ENCODE data around the gene NR1H4.
A peak's percentile ranks its signal among the peaks of the same experiment; 100 is the strongest.
"Not testable (repeated sequence)": the region's sequence is repeated elsewhere in the genome, so short reads cannot be mapped to it uniquely, and the experiment has no call there.

NR1H4 gene

DNA sequence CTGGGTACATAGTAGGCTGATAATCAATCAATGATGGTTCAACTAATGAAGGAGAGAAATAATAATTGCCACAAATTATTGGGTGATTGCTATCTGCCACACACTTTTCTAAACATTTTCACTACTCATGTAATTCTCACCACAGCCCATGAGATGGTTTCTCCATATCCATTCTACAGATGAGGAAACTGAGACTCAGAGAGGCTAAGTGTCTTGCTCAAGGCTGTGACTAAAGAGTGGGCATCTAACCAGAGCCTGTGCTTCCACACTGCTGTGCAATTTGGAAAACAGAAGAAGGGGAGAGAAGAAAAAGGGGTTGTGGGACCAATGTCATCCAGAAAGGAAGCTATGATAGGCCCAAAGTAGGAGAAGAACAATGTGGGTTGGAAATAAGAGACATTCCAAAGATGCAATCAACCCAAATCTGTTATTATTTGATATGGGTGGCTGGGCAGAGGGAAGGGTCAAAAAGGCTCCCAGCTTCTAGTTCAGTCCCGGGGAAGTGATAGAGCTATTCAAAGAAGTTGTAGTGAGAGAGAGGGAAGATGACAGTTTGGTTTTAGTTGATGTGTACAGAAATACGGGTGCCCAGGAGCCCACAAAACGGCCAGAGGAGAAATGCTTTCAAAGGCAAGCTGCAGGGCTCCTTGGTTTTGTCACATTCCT is 483 bp upstream of the NR1H4 start:
- no peak for DNase-seq (ENCODE audit: low spot score)

DNA sequence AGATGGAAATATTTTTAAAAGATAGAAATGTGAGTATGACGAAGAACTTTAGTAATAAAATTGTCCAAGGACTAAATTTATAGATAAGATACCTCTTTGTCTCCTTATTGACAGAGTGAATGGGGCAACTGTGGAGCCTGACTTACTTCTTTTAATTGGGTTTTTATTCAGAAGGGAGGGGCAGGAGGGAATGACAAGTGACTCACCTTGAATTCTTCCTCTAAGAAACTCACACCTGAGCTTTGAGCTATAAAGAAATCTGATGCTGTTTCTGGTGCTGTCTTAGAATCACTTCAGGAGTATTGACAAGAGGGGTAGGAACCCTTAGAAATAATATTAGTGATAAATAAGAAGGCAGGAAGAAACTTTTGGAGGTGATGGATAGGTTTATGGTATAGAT is 951 bp downstream of the NR1H4 start:
- DNase-seq (ENCODE audit: low spot score), result no peak

DNA sequence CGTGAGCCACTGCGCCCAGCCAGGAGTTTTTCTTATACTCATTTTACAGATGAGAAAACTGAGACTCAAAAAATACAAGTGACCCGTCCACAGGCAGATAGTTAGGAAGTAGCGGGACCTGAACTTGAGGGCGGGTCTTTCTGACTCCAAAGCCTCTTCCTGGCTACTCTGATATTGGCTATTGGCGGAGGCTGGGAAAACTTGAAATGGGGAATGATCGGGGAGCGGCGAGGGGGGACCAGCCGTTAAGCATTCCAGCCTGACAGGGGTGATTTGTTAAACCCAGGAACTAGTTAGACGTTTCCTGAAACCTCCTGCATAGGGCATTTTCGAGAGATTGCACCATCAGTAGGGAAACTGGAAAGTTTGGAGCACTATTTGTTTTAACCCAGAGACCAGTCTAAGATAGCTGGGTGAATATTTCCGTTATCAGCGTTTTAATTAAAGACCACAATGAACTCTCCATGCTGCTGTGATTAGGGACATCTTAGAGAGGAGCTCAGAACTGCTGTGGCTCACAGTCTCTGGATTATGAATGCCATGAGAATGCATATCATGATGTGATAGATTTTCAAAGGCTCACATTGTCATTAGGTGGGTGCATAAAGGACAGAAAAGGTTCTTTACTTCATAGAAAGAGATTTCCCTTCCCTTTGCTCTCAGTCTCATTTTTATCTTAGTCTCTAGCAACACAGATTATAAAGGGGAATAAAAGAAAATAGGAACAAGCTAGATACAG is 2.5 kb downstream of the NR1H4 start:
- no peak for DNase-seq (ENCODE audit: low spot score)

DNA sequence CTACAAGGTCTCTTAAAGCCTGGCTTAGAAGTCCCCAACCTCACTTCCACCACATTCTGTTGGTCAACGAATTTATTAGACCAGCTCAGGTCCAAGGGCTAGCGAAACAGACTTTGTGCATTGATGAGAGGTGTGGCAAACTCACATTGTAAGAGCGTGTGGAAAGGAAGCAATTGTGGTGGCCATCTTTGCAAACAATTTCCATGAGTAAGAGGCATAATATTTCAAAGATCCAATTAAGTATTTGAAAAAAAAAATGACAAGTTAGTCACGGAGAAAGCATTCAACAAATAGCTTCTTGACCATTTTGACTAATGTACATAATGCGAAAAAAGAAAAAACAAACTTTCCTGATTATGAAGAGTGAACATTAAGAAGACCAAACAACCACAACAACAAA is 7.4 kb downstream of the NR1H4 start:
- DNase-seq (ENCODE audit: low spot score), result no peak

DNA sequence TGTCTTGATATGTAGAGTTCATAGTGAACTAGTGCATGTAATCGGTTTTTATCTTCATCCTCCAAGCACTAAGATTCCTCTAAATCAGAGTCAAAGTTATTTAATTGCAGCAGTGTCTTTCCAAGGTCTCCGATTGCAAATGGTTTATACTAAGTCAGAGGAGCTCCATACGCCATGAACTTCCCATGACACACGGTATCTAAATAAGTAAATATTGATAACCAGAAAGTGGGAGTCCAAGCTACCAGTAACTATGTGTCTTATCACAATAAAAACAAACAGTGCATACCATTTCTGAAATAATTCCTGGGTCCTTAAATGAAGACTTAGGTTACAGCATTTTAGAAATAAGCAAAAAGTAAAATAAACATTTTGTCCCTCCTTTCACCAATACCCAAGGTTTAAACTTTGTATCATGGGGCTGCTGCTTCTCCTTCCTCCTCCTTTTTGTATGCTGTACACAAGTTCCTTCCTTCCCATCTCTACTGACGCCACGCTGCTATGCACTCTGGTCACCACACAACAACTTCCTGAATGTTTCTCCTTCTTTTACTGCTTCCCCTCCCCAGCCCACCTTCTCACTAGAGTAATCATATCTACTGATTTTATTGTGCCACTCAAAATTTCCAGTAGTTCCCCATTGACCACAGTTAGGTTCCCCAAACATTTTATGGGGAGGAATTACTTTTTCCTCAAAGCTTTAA is 10.7 kb downstream of the NR1H4 start:
- no peak for DNase-seq (ENCODE audit: low spot score)

DNA sequence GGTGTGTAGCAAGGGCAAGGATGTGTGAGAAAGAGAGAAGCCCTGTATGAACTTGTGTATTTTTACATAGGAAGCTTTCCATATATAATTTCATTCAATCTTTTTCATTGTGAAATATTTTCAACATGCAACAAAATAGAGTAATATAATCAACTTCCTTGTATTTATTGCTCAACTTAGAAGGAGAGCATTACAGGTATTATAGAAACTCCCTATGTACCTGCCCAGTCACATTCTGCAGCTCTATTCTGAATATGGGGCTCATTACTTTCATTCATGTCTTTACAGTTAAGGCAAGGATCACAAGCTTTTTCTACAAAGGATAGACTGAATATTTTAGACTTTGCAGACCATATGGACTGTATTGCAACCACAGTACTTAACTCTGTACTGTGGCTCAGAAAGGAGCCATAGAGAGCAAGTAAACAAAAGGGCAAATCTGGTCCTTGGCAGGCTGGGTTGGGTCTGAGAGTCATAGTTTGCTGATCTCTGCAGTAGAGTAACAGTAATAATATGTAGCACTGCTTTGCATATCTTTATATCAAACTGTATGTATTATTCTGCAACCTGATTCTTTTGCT is 11.3 kb downstream of the NR1H4 start:
- DNase-seq (ENCODE audit: low spot score), result no peak

DNA sequence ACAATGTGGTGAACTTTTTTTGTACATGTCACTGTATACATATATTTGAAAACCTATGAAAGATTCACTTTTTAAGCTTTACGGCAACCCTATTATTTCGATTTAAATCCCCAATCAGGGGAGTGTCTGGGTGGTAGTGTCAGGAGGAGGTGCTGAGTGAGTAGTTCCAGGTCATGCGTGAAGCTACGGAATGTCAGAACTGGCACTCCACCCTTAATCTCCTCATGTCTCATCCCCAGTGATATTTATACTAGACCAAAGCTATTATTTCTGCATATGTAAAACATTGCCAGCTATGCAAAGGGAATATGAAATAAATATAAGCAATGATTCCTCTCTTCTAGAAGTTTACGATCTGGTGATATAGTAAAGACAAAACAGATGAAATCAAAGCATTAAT is 12.3 kb downstream of the NR1H4 start:
- DNase-seq (ENCODE audit: low spot score), result no peak

DNA sequence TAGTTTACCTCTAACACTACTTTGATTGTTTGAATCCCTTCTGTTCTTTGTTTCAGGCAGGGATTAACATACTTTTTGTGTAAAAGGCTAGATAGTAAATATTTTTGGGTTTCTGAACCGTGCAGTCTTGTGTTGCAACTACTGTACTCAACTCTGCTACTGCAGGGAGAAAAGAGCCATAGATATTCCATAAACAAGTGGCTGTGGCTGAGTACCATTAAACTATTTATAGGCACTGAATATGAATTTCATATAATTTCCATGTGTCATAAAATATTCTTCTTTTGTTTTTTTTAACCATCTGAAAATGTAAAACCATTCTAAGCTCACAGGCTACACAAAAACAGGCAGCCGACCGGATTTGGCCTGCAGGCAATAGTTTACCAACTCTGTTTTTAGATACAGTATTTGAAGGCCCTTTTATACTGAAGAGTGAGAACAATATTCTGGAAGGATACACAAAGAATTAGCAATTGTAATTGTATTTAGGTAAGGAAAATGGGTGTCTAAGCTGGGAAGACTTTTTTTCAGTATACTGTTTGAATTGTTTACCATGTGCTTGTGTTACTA is 15.7 kb downstream of the NR1H4 start:
- peak; percentile 16 for DNase-seq (ENCODE audit: low spot score)

DNA sequence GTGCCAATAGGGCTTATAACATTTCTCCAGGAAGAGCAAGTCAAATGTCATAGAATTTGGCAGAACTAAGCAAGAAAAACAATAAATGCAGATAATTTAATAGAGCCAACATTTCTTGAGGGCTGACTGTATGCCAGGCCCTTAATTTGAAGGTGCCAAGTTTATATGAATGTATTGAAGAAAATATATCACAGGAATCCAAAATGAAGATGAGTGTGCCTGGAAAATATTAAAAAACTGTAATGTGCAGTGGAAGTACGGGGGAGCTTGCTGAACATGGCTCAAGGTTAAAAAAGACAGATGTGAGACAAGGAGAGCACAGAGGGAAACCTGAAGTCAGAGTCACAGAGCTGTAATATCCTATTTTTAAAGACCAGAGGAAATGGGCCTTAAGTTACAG is 16.4 kb downstream of the NR1H4 start:
- DNase-seq (ENCODE audit: low spot score), result no peak

DNA sequence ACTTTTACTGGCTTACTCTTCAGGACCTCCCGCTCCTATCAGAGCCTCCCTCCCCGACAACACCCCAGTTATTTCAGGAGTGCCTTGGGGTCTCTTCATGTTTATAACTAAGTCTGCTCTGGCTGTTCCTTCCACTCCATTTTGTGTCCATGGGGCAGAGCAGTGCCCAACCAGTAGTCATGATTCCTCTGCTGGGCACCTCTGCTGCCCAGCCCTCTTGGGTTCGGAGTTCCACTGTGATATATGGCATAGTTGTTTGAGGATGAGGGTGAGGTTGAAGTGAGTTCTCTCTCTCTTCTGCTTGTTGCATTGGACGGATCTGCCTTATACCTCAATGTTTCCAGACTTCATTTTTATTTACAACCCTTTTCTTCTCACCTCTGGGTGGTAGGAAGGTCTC is 17.4 kb downstream of the NR1H4 start:
- DNase-seq (ENCODE audit: low spot score), result no peak

DNA sequence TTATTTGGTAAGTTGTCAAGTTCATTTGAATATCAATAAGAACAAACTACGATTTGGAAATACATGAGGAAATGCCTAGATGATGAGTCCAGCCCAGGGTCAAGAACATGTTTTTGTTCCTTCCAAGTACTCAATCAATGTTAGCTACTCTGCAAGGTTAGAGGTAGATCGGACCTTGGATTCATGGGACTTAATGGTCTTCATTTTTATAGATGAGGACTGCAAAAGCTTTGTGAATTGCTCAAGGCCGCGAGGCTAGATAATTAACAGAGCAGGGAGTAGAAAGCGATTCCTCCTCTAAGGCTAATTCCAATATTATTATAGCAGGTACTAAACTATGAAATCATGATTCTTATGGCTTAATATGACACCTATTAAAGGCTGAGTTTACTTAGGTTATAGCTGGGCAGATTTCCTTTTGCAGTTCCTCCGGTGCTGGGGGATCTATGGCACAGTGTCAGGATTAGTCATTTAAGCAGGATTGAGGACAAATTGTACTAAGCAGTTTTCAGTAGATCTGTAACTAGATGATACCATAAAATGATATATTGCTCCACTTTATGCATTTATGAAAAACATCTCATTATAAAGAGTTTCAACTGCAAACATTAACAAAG is 19.8 kb downstream of the NR1H4 start:
- no peak for DNase-seq (ENCODE audit: low spot score)

DNA sequence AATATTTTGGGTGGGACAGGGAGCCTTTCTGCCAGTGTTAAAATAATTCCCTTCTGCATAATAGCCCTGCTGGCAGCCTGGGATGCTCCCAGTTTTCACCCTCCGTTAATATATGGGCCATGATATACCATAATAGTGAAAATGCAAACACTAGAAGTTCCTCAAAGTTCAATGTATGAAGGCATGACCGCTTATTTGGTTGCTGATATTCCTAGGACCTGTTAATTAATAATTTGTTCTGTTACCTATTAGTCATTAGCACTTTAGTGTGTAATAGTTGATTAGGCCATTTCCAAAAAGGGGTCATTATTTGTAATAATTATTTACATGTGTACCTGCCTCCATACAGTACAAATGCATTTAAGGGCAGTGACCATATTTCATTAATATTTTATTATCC is 20.4 kb downstream of the NR1H4 start:
- DNase-seq (ENCODE audit: low spot score), result no peak

DNA sequence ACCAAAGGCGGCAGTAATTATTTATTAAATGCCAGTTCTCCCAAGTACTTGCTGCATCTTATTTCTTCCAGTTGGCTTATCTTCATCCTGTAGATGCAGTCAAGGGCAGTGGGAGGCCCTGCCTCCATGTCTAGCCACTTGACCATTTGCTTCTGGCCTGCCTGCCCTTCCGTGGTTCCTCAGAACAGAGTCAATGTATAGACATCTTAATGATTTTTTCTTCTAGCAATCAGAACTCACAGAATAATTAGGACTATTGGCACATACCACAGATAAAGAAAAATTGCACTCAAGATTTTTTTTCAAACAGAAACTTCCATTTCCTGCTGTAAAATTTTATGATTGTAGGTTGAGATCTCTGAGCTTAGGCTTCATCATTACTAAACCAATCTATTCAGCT is 20.9 kb downstream of the NR1H4 start:
- DNase-seq (ENCODE audit: low spot score), result no peak

DNA sequence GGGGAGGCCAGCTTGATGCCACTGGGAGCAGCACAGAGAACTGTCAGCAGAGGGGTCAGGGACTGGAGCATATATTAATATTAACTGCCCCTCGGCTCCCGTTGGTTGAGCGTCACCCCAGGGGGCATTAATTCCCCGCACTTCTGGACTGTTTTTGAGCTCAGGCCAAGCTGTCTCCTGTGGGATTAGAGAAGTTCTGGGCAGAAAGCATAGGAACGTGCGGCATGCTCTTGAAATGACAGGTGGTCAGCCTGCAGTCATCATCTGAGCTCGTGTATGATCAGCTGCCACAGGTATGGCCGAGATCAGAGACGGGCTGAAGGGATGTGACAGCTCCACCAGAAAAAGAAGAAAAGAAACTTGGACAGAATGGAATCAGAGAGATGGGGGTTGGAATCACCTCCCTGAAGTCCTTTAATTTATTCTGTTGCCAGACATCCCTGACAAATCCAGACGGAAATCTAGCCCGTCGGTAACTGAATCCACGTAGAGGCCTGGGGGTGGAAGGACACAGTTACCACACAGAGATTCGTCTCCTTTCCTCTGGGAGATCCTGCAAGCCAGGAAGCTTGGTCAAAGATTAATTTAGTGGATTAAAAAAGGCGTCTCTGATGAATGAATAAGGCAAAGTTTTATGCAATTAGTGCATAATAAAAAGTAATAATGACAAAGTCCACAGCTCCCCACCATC is 23.6 kb downstream of the NR1H4 start:
- no peak for DNase-seq (ENCODE audit: low spot score)

DNA sequence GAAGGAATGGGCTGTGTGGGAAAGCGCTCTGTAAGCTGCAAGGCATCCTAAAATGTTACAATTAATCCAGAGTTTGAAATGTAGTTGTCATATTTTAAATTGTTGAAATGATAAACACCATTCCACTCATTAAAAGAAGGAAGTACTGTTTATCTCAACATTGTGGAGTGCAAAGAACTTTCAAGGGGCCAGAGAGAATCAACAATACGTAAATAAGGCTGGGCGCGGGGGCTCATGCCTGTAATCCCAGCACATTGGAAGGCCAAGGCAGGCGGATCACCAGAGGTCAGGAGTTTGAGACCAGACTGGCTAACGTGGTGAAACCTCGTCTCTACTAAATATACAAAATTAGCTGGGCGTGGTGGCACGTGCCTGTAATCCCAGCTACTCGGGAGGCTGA is 24.5 kb downstream of the NR1H4 start:
- no peak for DNase-seq (ENCODE audit: low spot score)

DNA sequence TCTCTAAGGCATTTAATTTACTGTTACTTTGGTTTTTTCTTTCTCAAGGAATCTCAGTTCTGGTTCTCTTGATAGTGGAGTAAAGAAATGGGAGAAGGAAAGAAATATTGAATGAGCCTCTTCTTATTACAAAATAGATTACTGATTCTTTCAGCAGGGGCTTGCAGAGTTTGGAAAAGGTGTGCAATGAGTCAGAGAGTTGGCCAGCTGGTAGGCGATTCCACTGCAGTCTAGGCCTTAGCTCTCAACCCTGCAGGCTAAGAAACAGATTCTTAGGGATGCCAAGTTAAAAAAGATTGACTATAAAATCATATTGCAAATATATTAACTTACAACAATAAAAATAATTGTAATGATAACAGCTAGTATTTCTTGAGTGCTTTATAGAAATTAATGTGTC is 25.8 kb downstream of the NR1H4 start:
- no peak for DNase-seq (ENCODE audit: low spot score)

DNA sequence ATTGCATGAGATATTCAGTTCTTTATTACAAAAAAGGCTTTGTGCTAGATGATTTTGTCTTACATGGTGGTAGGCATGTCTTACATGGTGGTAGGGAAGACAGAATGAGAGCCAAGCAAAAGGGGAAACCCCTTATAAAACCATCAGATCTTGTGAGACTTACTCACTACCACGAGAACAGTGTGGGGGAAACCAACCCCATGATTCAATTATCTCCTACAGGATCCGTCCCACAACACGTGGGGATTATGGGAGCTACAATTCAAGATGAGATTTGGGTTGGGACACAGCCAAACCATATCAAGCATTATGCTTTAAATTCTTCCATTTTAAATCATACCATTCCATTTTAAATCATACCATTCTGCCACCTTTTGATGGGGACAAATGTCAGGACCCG is 29.1 kb downstream of the NR1H4 start:
- DNase-seq (ENCODE audit: low spot score), result not testable (repeated sequence)

DNA sequence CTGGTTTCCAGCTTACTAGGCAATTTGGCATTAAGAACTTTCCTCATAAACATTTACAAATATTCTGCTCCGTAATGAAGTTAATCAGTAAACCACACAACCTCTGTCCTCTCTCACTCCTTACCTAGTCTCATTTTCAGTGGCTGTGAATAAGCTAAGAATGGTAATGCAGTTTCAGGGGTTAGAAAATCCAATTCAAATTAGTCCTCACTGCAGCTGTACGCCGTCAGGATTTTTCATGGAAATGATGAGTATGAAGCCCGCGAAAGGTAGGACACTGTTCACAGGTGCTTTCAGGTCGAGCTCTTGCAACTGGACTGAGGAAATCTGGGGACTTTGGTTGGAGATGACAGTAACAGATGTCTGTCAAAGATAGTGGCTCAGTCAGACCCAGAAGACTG is 29.6 kb downstream of the NR1H4 start:
- no peak for DNase-seq (ENCODE audit: low spot score)

DNA sequence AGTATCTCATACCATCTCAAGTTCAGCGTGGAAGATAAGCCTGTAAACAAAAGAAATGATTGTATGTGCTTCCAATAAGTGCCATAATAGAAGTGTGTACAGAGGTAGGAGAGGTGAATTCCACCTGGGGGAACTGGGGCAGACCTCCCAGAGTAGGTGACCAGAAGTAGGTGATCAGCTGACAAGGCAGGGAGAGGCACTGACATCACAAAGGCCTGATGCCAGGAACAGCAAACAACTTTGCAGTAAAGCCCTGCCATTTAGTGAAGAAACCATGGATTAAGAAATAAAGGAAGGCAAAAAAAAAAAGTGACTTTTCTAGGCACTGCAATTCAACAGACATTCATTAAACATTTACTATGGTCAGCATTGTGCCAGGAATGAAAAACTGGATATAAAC is 31.1 kb downstream of the NR1H4 start:
- DNase-seq (ENCODE audit: low spot score), result no peak

DNA sequence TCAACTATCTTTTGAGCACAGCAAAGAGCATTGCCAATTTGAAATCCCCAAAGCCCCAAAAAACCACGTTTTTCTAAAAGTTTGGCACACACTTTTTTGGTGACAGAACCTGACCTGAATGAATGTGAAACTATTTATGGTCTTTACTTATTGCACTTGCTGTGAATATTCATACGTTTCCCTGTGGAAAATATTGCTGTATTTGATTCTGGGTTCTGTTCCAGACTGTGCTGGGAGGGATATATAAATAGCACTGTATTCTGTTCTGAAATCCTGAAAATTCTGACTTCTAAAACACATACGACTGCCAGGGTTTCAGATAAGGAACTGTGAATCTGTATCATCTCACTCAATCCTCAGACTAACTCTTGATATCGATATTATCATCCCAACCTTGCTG is 35.1 kb downstream of the NR1H4 start:
- DNase-seq (ENCODE audit: low spot score), result no peak

DNA sequence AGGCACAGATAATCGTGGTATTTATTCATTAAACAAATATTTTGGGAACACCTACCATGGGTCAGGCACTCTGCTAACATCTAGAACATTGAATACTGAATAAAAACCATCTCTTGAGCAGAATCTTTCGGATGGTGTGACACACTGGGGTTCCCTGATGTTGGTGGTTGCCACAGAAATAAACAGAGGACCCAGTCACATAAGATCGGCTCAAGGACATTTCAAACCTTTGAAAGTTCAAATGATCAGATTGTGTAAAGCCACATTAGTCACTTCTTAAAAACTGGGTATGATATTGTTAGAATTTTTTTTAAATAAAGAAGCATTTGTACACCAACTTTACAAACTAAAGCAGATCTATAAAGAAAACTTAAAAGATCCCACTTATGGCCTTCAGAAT is 39.0 kb downstream of the NR1H4 start:
- DNase-seq (ENCODE audit: low spot score), result no peak

DNA sequence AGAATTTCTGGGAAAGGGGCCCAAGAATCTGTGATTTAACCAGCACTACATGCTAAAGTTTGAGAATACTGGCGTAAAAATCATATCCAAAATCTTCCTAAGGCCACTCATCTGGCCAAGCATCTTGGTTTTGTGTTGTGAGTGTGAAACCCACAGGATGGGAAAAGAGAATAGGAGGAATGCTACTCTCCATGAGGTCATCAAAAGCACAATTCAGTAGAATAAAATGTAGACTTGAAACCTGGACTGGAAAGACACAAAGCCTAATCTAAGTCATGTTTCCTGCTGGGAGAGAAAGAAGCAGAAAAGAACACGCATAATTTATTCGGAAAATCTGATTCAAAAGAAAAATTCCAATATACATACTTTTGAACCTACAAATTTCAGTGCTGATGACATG is 42.3 kb downstream of the NR1H4 start:
- no peak for DNase-seq (ENCODE audit: low spot score)
